Heart right ventricle (tissue), 16 donors: Measurements from ENCODE around the gene CDC42SE2. TPM values are rescaled to one million over a fixed set of nuclear protein-coding genes. Genes with fewer than 3 reads are reported as not detected.

Experiments
- ATAC-seq, 8 donors: fragments of 200-7000 bp; cut with Tn5 transposase; one replicate each; pipeline ENCODE4 v1.9.1; 2020; ENCODE audit warnings: mild to moderate bottlenecking in 8 of 8, moderate library complexity in 8 of 8, moderate number of reproducible peaks in 1 of 8
- DNase-seq, 2 donors: peaks; one replicate each; pipeline ENCODE4 v3.0.0-alpha.2; 2020
- H3K27ac ChIP-seq, 10 donors: fragments of 200-600 bp; sonication (generic) in 2 of 10; one replicate each; pipeline versions ENCODE4 v1.5.0 to v1.8.0; 2020 to 2022; ENCODE audit warnings: mild to moderate bottlenecking in 3 of 10
- H3K27me3 ChIP-seq, 7 donors: fragments of 200-600 bp; one replicate each; pipeline ENCODE4 v1.8.0; 2021 to 2022; ENCODE audit warnings: mild to moderate bottlenecking in 2 of 7
- H3K36me3 ChIP-seq, 9 donors: fragments of 200-600 bp; sonication (generic) in 1 of 9; one replicate each; pipeline versions ENCODE4 v1.5.0 to v1.8.0; 2020 to 2022; ENCODE audit warnings: mild to moderate bottlenecking in 2 of 9
- H3K4me1 ChIP-seq, 9 donors: fragments of 200-600 bp; sonication (generic) in 1 of 9; one replicate each; pipeline versions ENCODE4 v1.5.0 to v1.8.0; 2020 to 2022; ENCODE audit warnings: mild to moderate bottlenecking in 4 of 9
- H3K4me3 ChIP-seq, 10 donors: fragments of 200-600 bp; sonication (generic) in 2 of 10; one replicate each; pipeline versions ENCODE4 v1.5.0 to v1.8.0; 2020 to 2022; ENCODE audit warnings: mild to moderate bottlenecking in 7 of 10, moderate library complexity in 2 of 10
- H3K9me3 ChIP-seq, 11 donors: fragments of 200-600 bp in 10 of 11; sonication (generic) in 2 of 11; one replicate each; pipeline versions ENCODE4 v1.5.0 to v1.8.0; 2013 to 2022; ENCODE audit warnings: mild to moderate bottlenecking in 2 of 11, control low read depth in 1 of 11, moderate library complexity in 1 of 11
- WGBS, 2 donors: extraction: QIAGEN DNeasy Blood & Tissue Kit; methylation state at CpG; one replicate each; pipeline ENCODE4 v1.1.7; 2013; ENCODE audit warnings: inconsistent platforms in 1 of 2; 5-methylcytosine and 5-hydroxymethylcytosine counted together
- intact Hi-C, 10 donors: fragments of 100-400 bp; cut with DNase I; formaldehyde crosslinking; loops; one replicate each; pipeline versions ENCODE4 v1.11.1 to v1.14.2; 2022
- long read RNA-seq, 3 donors: library from polyadenylated mRNA; unstranded; transcript quantifications; one replicate each; pipeline ENCODE4 v2.0.0, GENCODE V29; 2020 to 2021
- polyA plus RNA-seq, 2 donors: library from polyadenylated mRNA; stranded (reverse); fragments of 200-250 nt; gene quantifications; one replicate each; pipeline ENCODE4 v1.2.3, GENCODE V29; 2013
- total RNA-seq, 10 donors: library from RNA; stranded (reverse); fragmentation: NEBNext Ultra II Directional in 3 of 10; extraction: Animal tissue kit (Norgen Biotek cat#: 25700) in 3 of 10; gene quantifications; one replicate each; pipeline versions ENCODE4 v1.2.1 to v1.2.4, GENCODE V29; 2021 to 2023
- TF ChIP-seq, protein P1 (sequence below), 9 donors: fragments of 200-600 bp; sonication (generic) in 2 of 9; IDR thresholded peaks; one replicate each; pipeline versions ENCODE4 v1.5.0 to v1.8.0; 2021 to 2022; ENCODE audit warnings: antibody characterized with exemption in 9 of 9, mild to moderate bottlenecking in 5 of 9, moderate library complexity in 1 of 9
- donor health status: Arrhythmogenic right ventricular cardiomyopathy.
- donor health status: ischemic (EF 13 %, LVEDD 7.1; RV severe dilation, severe dysfunction).
- donor health status: healthy with polysubstance abuse.
- donor health status: DM: no; HTN: yes; CAD: no.
- donor health status: DM: no; HTN: no; CAD: no.
- donor health status: ischemic (EF 25% LVEDD 6.9; RV normal size, moderate dysfunction).
- donor health status: ischemic (EF 25% LVEDD 5.7; RV mildly dilated, moderate dysfunction).
- donor health status: healthy.
- donor health status: DM: yes; HTN: yes; CAD: no.
- donor health status: Ischemic cardiomyopathy.
- donor health status: ischemic (EF 35%, LVEDD 5.7; RV mildly dilated, moderate dysfunction).
- donor health status: nonischemic (EF 11% LVEDD 7.7; RV severe dilation, severe dysfunction).
- donor health status: DM: yes; HTN: yes; CAD: no.
- donor health status: PGD.
- donor health status: ischemic (EF 29% LVEDD 5.4; RV normal size, mild dysfunction).
- donor health status: nonischemic (EF 23%, LVEDD 6.1; RV moderate dilation, normal function).

CDC42SE2 gene, protein sequence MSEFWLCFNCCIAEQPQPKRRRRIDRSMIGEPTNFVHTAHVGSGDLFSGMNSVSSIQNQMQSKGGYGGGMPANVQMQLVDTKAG
- 10 to 100 TPM in 9 of 10 donors, 1 to 10 TPM in 1; 9.3 to 25.8 (median 11.4) TPM for total RNA-seq
- polyA plus RNA-seq: 1 to 10 TPM; 5.4 to 7.8 TPM
- long read RNA-seq, donor 1, partial matches to known transcripts: 0 of 11 reads
- long read RNA-seq, donor 1, other reads (novel, unspliced or antisense): 10 of 11 reads
- long read RNA-seq, donor 2, partial matches to known transcripts: 0 of 18 reads
- long read RNA-seq, donor 2, other reads (novel, unspliced or antisense): 13 of 18 reads
- long read RNA-seq, donor 3, transcript CDC42SE2-201 (6 exons, 3,591 nt): major isoform, 5 of 31 reads
- long read RNA-seq, donor 3, partial matches to known transcripts: 5 of 31 reads
- long read RNA-seq, donor 3, other reads (novel, unspliced or antisense): 21 of 31 reads

DNA sequence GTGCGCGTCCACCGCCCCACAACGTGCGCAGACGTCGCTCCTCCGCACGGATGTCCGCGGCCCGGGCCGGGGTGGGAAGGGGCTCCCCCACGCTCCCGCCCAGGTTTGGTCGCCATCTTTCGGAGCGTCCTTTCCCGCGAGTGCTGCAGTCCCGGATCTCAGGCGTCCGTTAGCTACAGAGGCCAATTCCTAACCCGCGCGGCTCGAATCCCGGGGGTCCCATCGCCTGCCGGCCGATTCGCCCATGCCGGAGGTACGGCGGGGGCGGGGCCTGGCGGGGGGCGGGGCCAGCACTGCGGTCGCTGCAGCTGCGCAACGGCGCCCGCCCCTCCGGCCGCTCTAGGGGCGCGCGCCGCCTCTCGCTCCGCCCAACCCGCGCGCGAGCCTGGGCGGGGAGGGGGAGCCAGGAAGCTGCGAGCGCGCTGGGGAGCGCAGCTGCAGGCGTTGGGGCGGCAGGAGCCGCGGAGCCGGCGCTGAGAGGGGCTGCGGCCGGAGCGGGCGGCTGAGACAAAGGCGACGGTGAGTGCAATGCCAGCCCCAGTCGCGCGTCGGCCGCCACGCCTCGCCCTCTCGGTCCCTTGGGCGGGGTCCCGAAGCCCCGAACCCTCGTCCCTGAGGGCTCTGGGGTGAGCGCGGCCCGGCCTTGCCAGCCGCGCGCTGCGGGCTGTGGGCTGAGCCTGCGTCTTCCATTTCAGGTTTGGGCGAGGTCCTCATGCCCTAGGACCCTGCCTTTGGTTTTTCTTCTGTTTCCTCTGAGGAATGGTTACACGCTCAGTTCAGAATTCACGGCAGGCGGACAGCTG is at the start of gene CDC42SE2:
Gene CDC42SE2 (plus strand): TSS at position 406 of the 803 bp plus-strand sequence. CDS start 95,441 bp downstream, outside the sequence.
- H3K27ac ChIP-seq: peak within 1 kb of the TSS; percentile 21 to 98 (median 88)
- intact Hi-C loops: loop anchor here in 8 of 10 donors (2.0 to 10.0 kb wide), 8 partner anchors 92 to 151 kb away; partner anchors contain the start of genes HINT1 (in 4 of the 8) and LYRM7 (in 2 of the 8)
- ATAC-seq: peak; percentile 98 to 100 (median 99)

DNA sequence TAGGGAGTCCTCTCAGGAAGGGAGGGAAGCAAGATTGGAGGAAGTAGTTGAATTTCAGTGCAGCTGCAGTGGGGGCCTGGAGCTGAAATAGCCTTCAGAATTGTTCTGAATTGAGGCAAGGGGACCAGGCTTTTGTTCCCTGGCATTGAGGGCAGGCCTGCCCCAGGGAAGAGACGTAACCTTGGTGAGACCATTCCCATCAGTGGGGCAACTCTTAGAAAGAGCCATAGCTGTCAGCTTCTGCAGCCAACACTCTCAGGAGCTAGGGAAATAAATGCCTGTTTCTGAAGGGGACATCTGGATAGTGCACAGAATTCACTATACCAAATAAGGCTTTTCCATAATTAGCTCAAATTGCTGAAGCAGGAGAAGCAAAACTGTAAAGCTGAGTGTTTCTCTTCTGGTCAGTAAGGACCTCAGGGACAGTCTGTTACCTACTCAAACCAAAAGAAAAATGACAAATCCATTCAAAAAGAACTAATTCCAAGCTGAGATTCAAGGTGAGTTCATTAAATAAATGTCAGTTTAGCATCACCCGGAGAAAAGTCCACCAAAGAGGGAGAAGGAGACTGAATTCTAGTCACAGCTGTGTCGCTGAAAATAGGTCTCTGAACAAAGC is 49.1 kb upstream of the CDC42SE2 start:
- no peaks in the 10 kb centered on the region for H3K9me3 ChIP-seq
- intact Hi-C loops: no loop called here
- peak overlapping the region in 1 of 10 donors; percentile 6 for H3K27ac ChIP-seq
- TF ChIP-seq, protein P1, sequence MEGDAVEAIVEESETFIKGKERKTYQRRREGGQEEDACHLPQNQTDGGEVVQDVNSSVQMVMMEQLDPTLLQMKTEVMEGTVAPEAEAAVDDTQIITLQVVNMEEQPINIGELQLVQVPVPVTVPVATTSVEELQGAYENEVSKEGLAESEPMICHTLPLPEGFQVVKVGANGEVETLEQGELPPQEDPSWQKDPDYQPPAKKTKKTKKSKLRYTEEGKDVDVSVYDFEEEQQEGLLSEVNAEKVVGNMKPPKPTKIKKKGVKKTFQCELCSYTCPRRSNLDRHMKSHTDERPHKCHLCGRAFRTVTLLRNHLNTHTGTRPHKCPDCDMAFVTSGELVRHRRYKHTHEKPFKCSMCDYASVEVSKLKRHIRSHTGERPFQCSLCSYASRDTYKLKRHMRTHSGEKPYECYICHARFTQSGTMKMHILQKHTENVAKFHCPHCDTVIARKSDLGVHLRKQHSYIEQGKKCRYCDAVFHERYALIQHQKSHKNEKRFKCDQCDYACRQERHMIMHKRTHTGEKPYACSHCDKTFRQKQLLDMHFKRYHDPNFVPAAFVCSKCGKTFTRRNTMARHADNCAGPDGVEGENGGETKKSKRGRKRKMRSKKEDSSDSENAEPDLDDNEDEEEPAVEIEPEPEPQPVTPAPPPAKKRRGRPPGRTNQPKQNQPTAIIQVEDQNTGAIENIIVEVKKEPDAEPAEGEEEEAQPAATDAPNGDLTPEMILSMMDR (IDR thresholded peaks at IDR 0.05): no peak
- WGBS, 2 donors: 58 to 65% methylated on average over 3 of the region's 3 CpGs
- peaks cover 0 to 15% (median 0%) of the 10 kb centered on the region in 9 donors for H3K4me1 ChIP-seq
- H3K27me3 ChIP-seq: no peaks in the 10 kb centered on the region
- no peak for ATAC-seq
- no peak for DNase-seq
- H3K36me3 ChIP-seq: no peaks in the 10 kb centered on the region
- no peak overlapping the region for H3K4me3 ChIP-seq

More for the DNA sequence above, at the start of gene CDC42SE2:
- WGBS, 2 donors: 0 to 1% methylated on average over 77 to 97 of the region's 97 CpGs
- Histone ChIP-seq H3K4me1 (peaks cover 0 to 60% (median 22%) of the 10 kb centered on the region in 9 donors), H3K9me3 (no peaks in the 10 kb centered on the region), H3K4me3 (peak within 1 kb of the TSS; percentile 69 to 98 (median 94)), H3K27me3 (no peaks in the 10 kb centered on the region), H3K36me3 (no peaks in the 10 kb centered on the region)
- TF ChIP-seq, protein P1 (IDR thresholded peaks at IDR 0.05): peak in 1 of 9 donors; percentile 3
- DNase-seq: peak; percentile 82 to 88

DNA sequence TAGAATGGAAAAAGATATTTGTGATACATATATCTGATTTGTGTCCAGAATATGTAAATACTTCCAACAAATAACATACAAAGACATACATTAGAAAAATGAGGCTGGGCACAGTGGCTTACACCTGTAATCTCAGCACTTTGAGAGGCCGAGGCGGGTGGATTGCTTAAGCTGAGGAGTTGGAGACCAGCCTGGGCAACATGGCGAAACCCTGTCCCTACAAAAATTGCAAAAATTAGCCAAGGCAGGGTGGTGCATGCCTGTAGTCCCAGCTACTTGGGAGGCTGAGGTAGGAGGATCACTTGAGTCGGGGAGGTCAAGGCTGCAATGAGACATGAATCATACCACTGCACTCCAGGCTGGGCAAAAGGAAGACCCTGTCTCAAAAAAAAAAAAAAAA is 46.1 kb upstream of the CDC42SE2 start:
- no peaks in the 10 kb centered on the region for H3K36me3 ChIP-seq
- H3K9me3 ChIP-seq: no peaks in the 10 kb centered on the region
- WGBS, 2 donors: 95 to 98% methylated on average over 4 of the region's 4 CpGs
- intact Hi-C loops: no loop called here
- ATAC-seq (no peak), DNase-seq (no peak)
- H3K4me1 ChIP-seq: peaks cover 0 to 6% (median 0%) of the 10 kb centered on the region in 9 donors
- H3K27ac ChIP-seq: no peak overlapping the region
- no peak overlapping the region for H3K4me3 ChIP-seq
- TF ChIP-seq, protein P1 (IDR thresholded peaks at IDR 0.05): no peak
- H3K27me3 ChIP-seq: no peaks in the 10 kb centered on the region

DNA sequence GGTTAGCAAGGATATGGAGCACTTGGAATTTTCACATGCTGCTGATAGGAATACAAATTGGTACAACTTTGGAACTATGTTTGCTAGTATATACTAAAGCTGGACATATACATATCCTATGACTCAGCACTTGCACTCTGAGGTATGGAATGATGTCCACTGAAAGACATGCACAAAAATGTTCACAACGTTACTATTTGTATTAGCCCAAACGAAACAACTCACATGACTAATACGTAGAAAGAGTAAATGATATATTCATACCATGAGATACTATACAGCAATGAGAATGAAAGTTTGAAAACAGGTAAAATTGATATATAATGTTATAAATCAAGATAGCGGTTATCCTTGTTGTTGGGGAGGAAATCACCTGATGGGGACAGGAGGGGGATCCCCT is 45.5 kb upstream of the CDC42SE2 start:
- ATAC-seq (no peak), DNase-seq (no peak)
- WGBS, 2 donors: 78 to 86% methylated on average over 4 of the region's 4 CpGs

More for the DNA sequence above, 45.5 kb upstream of the CDC42SE2 start:
- Histone ChIP-seq H3K27ac (no peak overlapping the region), H3K36me3 (no peaks in the 10 kb centered on the region), H3K4me3 (no peak overlapping the region), H3K27me3 (no peaks in the 10 kb centered on the region), H3K9me3 (no peaks in the 10 kb centered on the region), H3K4me1 (peaks cover 0 to 6% (median 0%) of the 10 kb centered on the region in 9 donors)
- intact Hi-C loops: no loop called here
- TF ChIP-seq, protein P1 (IDR thresholded peaks at IDR 0.05): no peak
